ENCODE measurements around the gene CDK14.

CDK14 gene

GRCh38 chr7:90846192-90846591 lies 250.1 kb downstream of the CDK14 start:
- Histone ChIP-seq H3K4me3 (ENCODE audit: low read depth in 1 of 2, low read length in 1 of 2) (no peak overlapping the region), H3K9me3 (no peaks in the 10 kb centered on the region), H3K4me1 (ENCODE audit: control insufficient read depth in 1 of 2, insufficient read depth in 1 of 2, low read depth in 1 of 2, low read length in 1 of 2) (no peaks in the 10 kb centered on the region), H3K36me3 (no peaks in the 10 kb centered on the region), H3K27me3 (no peaks in the 10 kb centered on the region), H3K27ac (no peak overlapping the region)
- TF ChIP-seq, protein P1, sequence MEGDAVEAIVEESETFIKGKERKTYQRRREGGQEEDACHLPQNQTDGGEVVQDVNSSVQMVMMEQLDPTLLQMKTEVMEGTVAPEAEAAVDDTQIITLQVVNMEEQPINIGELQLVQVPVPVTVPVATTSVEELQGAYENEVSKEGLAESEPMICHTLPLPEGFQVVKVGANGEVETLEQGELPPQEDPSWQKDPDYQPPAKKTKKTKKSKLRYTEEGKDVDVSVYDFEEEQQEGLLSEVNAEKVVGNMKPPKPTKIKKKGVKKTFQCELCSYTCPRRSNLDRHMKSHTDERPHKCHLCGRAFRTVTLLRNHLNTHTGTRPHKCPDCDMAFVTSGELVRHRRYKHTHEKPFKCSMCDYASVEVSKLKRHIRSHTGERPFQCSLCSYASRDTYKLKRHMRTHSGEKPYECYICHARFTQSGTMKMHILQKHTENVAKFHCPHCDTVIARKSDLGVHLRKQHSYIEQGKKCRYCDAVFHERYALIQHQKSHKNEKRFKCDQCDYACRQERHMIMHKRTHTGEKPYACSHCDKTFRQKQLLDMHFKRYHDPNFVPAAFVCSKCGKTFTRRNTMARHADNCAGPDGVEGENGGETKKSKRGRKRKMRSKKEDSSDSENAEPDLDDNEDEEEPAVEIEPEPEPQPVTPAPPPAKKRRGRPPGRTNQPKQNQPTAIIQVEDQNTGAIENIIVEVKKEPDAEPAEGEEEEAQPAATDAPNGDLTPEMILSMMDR (IDR thresholded peaks at IDR 0.05): no peak

GRCh38 chr7:90850066-90850465 lies 253.9 kb downstream of the CDK14 start:
- Histone ChIP-seq H3K4me3 (ENCODE audit: low read depth in 1 of 2, low read length in 1 of 2) (no peak overlapping the region), H3K36me3 (no peaks in the 10 kb centered on the region)

GRCh38 chr7:90850471-90850870 lies 254.3 kb downstream of the CDK14 start:
- H3K4me1 ChIP-seq (ENCODE audit: control insufficient read depth in 1 of 2, insufficient read depth in 1 of 2, low read depth in 1 of 2, low read length in 1 of 2): no peaks in the 10 kb centered on the region
- no peaks in the 10 kb centered on the region for H3K27me3 ChIP-seq
- no peaks in the 10 kb centered on the region for H3K36me3 ChIP-seq
- H3K27ac ChIP-seq: no peak overlapping the region
- no peak overlapping the region for H3K4me3 ChIP-seq (ENCODE audit: low read depth in 1 of 2, low read length in 1 of 2)
- TF ChIP-seq, protein P1 (IDR thresholded peaks at IDR 0.05): no peak
- H3K9me3 ChIP-seq: no peaks in the 10 kb centered on the region

More at GRCh38 chr7:90850066-90850465, 253.9 kb downstream of the CDK14 start:
- H3K9me3 ChIP-seq: no peaks in the 10 kb centered on the region
- H3K27ac ChIP-seq: no peak overlapping the region
- TF ChIP-seq, protein P1 (IDR thresholded peaks at IDR 0.05): no peak
- no peaks in the 10 kb centered on the region for H3K27me3 ChIP-seq
- H3K4me1 ChIP-seq (ENCODE audit: control insufficient read depth in 1 of 2, insufficient read depth in 1 of 2, low read depth in 1 of 2, low read length in 1 of 2): no peaks in the 10 kb centered on the region

- H3K36me3 ChIP-seq: no peaks in the 10 kb centered on the region
- no peak overlapping the region for H3K4me3 ChIP-seq (ENCODE audit: low read depth in 1 of 2, low read length in 1 of 2)
- H3K27ac ChIP-seq: no peak overlapping the region
- no peaks in the 10 kb centered on the region for H3K27me3 ChIP-seq
- H3K4me1 ChIP-seq (ENCODE audit: control insufficient read depth in 1 of 2, insufficient read depth in 1 of 2, low read depth in 1 of 2, low read length in 1 of 2): no peaks in the 10 kb centered on the region
- no peaks in the 10 kb centered on the region for H3K9me3 ChIP-seq
- TF ChIP-seq, protein P1 (IDR thresholded peaks at IDR 0.05): no peak
Observed at GRCh38 chr7:90853205-90853604, 257.1 kb downstream of the CDK14 start.

- no peaks in the 10 kb centered on the region for H3K36me3 ChIP-seq
- no peaks in the 10 kb centered on the region for H3K9me3 ChIP-seq
- H3K27ac ChIP-seq: no peak overlapping the region
- no peaks in the 10 kb centered on the region for H3K27me3 ChIP-seq
- H3K4me3 ChIP-seq (ENCODE audit: low read depth in 1 of 2, low read length in 1 of 2): no peak overlapping the region
- H3K4me1 ChIP-seq (ENCODE audit: control insufficient read depth in 1 of 2, insufficient read depth in 1 of 2, low read depth in 1 of 2, low read length in 1 of 2): no peaks in the 10 kb centered on the region
- TF ChIP-seq, protein P1 (IDR thresholded peaks at IDR 0.05): no peak
Observed at GRCh38 chr7:90856351-90857070, 260.4 kb downstream of the CDK14 start.

Data from neutrophil (primary cell).